K562 (cell line): Measurements from ENCODE around the gene SMAD7. TPM values are rescaled to one million over a fixed set of nuclear protein-coding genes. Genes with fewer than 3 reads are reported as not detected.

Experiments
- ZNF431 ChIP-seq: sonication (generic); formaldehyde crosslinking; IDR thresholded peaks from 2 replicates; pipeline ENCODE4 v1.8.0; 2022; ENCODE audit warnings: mild to moderate bottlenecking, missing genetic modification reagents
- ZNF766 ChIP-seq: fragments of 200-800 bp; sonication (Bioruptor generic); conservative IDR thresholded peaks from 2 replicates; pipeline ENCODE4 v1.6.1; 2016; ENCODE audit warnings: missing genetic modification characterization, missing compliant biosample characterization
- polyA plus RNA-seq, 8 experiments: library from polyadenylated mRNA; depleted of rRNA in 4 of 8; stranded (reverse) in 5 of 8; unstranded in 3 of 8; fragments of >200 nt; fragmentation: Nextera tagmentation in 2 of 8; fragmentation: Illumina TruSeq in 1 of 8; extraction: Ambion mirVana in 2 of 8; extraction: Trizol in 1 of 8; gene quantifications; 2 replicates each; pipeline versions ENCODE4 v1.2.1 to v1.2.3, GENCODE V29; 2011 to 2014; ENCODE audit warnings: inconsistent platforms in 1 of 8, missing spikeins in 1 of 8
- total RNA-seq, 7 experiments: library from RNA; depleted of rRNA in 6 of 7; stranded (reverse); fragments of >200 nt in 6 of 7; fragmentation: Illumina TruSeq in 2 of 7; extraction: Trizol in 2 of 7; gene quantifications; 2 replicates each; pipeline versions ENCODE4 v1.2.1 to v1.2.3, GENCODE V29; 2011 to 2021; ENCODE audit warnings: low replicate concordance in 1 of 7
- TF ChIP-seq, protein P1 (sequence below), 2 experiments: fragments of 450-650 bp; IDR thresholded peaks; 2 replicates each; pipeline ENCODE4 v1.6.1; 2016; ENCODE audit warnings: mild to moderate bottlenecking in 2 of 2, borderline replicate concordance in 1 of 2, low read depth in 1 of 2, moderate library complexity in 1 of 2
- TF ChIP-seq, protein P2 (sequence below): fragments of 250-450 bp; sonication (Bioruptor Pico); IDR thresholded peaks from 2 replicates; pipeline ENCODE4 v1.5.0; 2021
- TF ChIP-seq, protein P3 (sequence below): IDR thresholded peaks from 2 replicates; pipeline ENCODE4 v1.6.1; 2011; ENCODE audit not compliant: insufficient read length; ENCODE audit errors: extremely low read depth

The SMAD7 gene
- total and polyA plus RNA-seq, 9 of the 15 experiments (the other 6 are each of a cell fraction or from before 2014, with no cell fraction given) = 0.13 to 3.0 (median 1.6) TPM

DNA sequence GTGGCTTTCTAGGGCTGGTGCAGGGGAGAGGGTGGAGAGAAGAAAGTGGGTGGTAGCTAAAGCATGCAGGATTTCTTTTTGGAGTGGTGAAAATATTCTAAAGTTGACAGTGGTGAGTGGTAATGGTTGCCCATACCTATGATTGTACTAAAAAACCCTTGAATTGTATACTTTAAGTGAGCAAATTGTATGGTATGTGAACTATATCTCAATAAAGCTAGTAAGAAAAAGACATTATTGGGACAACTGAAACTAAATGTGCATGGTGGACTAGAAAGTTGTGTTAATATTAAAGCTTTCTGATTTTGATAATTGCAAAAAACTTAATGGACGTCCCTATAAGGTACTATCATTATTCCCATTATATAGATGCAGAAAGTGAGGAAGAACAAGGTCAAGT is 50.3 kb downstream of the SMAD7 start (continued):
- TF ChIP-seq, protein P1, sequence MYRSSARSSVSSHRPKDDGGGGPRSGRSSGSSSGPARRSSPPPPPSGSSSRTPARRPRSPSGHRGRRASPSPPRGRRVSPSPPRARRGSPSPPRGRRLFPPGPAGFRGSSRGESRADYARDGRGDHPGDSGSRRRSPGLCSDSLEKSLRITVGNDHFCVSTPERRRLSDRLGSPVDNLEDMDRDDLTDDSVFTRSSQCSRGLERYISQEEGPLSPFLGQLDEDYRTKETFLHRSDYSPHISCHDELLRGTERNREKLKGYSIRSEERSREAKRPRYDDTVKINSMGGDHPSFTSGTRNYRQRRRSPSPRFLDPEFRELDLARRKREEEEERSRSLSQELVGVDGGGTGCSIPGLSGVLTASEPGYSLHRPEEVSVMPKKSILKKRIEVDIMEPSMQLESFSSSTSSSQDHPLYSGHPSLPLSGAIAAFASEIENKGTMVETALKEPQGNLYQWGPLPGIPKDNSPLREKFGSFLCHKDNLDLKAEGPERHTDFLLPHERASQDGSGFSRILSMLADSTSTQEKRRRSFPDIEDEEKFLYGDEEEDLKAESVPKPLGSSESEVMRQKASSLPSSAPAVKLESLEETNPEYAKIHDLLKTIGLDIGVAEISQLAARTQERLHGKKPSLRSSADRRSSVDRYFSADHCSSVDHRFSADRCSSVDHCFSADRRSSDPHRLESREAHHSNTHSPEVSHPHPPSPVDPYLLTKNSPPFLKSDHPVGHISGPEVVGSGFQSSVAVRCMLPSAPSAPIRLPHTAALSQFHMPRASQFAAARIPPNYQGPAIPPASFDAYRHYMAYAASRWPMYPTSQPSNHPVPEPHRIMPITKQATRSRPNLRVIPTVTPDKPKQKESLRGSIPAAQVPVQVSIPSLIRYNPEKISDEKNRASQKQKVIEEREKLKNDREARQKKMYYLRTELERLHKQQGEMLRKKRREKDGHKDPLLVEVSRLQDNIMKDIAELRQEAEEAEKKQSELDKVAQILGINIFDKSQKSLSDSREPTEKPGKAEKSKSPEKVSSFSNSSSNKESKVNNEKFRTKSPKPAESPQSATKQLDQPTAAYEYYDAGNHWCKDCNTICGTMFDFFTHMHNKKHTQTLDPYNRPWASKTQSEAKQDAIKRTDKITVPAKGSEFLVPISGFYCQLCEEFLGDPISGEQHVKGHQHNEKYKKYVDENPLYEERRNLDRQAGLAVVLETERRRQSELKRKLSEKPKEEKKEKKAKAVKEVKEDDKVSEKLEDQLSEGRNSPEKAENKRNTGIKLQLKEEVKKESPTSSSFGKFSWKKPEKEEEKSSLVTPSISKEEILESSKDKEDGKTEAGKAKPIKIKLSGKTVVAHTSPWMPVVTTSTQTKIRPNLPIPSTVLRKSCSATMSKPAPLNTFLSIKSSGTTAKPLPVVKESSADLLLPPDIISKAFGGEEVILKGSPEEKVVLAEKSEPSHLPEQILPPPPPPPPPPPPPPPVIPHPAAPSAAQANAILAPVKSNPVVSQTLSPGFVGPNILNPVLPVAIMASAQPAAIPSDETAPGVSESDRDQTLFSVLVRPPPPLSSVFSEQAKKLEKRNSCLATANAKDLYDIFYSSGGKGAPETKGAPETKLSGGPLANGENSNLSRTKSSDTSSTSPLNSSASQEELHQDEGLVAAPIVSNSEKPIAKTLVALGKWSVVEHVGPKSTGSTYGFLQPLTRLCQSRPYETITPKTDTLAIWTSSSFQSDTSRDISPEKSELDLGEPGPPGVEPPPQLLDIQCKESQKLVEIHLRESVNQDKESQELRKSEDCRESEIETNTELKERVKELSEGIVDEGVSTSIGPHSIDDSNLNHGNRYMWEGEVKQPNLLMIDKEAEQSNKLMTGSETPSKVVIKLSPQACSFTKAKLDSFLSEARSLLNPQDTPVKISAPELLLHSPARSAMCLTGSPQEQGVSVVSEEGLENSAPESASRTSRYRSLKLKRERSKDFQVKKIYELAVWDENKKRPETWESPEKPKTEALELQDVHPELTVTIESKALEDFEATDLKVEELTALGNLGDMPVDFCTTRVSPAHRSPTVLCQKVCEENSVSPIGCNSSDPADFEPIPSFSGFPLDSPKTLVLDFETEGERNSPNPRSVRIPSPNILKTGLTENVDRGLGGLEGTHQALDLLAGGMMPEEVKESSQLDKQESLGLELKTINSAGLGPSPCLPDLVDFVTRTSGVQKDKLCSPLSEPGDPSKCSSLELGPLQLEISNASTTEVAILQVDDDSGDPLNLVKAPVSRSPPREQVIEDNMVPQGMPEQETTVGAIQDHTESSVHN (IDR thresholded peaks at IDR 0.05; ENCODE audit: borderline replicate concordance in 1 of 2, low read depth in 1 of 2) = no peak
- TF ChIP-seq ZNF766 (CRISPR knock-in tag) (no peak), ZNF431 (no peak)
- TF ChIP-seq, protein P2, sequence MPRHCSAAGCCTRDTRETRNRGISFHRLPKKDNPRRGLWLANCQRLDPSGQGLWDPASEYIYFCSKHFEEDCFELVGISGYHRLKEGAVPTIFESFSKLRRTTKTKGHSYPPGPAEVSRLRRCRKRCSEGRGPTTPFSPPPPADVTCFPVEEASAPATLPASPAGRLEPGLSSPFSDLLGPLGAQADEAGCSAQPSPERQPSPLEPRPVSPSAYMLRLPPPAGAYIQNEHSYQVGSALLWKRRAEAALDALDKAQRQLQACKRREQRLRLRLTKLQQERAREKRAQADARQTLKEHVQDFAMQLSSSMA (CRISPR knock-in tag) = no peak
- TF ChIP-seq, protein P3, sequence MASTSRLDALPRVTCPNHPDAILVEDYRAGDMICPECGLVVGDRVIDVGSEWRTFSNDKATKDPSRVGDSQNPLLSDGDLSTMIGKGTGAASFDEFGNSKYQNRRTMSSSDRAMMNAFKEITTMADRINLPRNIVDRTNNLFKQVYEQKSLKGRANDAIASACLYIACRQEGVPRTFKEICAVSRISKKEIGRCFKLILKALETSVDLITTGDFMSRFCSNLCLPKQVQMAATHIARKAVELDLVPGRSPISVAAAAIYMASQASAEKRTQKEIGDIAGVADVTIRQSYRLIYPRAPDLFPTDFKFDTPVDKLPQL = no peak
